ENCODE results near the gene NUP37. TPM values are rescaled to one million over a fixed set of nuclear protein-coding genes. Genes with fewer than 3 reads are reported as not detected.
"Not testable (repeated sequence)": the region's sequence is repeated elsewhere in the genome, so short reads cannot be mapped to it uniquely, and the experiment has no call there.

NUP37 gene, protein sequence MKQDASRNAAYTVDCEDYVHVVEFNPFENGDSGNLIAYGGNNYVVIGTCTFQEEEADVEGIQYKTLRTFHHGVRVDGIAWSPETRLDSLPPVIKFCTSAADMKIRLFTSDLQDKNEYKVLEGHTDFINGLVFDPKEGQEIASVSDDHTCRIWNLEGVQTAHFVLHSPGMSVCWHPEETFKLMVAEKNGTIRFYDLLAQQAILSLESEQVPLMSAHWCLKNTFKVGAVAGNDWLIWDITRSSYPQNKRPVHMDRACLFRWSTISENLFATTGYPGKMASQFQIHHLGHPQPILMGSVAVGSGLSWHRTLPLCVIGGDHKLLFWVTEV
- total RNA-seq (2014; rRNA removed; shearing (Covaris generic); ENCODE audit: low replicate concordance): 77.9 and 187 TPM in 2 replicates

DNA sequence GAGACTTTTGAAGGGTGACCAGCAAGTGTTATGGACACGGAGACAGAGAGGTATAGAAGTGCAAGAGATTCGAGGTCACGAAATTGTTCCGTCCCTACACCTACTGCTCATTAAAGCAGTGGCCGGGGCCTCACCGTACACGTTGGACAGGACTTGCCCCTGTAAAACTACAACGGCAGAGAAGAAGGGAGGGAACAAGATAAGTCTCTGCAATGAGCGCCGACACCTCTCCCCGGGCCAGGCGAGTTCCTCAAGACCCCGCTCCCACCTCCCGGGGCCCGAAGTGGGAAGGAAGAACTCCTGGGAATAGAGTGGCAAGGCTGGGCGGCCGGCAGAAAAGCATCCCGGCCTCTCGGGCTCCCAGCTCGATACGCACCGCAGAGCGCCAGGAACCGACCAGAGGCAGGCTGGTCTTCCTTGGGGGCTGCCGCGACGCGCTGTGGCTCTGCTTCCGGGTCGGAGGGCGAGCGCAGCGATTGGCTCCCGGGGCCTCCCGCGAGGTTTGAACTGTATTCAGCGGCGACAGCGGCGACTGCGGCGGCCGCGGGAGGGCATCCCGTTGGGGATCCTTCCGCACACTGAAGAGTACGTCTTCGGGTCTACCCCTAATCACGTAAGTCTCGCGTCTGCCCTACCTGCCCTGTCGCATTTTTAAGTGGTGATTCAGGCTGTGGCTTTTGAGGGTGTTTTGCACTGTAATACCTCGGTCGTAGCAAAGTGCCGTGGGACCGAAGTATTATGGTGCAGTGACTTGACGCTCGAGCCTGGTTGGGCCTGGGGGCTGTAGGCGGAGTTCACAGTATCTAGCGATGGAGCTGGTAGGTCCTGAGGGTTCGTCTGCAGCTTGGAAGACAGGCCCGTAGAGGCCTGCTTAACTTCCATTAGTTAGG, at the start of gene NUP37, which contains the start of gene PARPBP:
Gene NUP37 (minus strand): TSS at position 441 of the 890 bp plus-strand sequence. CDS start 1,596 bp downstream, outside the sequence.
Gene PARPBP (plus strand): TSS at position 510 of the 890 bp plus-strand sequence. CDS start 3,706 bp downstream, outside the sequence.
- DNase-seq: peak; percentile 91
- Histone ChIP-seq H3K9me3 (no peaks in the 10 kb centered on the region), H3K36me3 (peaks cover 31% of the 10 kb centered on the region), H3K4me3 (peak within 1 kb of the TSS; percentile 94), H3K27me3 (no peaks in the 10 kb centered on the region)

DNA sequence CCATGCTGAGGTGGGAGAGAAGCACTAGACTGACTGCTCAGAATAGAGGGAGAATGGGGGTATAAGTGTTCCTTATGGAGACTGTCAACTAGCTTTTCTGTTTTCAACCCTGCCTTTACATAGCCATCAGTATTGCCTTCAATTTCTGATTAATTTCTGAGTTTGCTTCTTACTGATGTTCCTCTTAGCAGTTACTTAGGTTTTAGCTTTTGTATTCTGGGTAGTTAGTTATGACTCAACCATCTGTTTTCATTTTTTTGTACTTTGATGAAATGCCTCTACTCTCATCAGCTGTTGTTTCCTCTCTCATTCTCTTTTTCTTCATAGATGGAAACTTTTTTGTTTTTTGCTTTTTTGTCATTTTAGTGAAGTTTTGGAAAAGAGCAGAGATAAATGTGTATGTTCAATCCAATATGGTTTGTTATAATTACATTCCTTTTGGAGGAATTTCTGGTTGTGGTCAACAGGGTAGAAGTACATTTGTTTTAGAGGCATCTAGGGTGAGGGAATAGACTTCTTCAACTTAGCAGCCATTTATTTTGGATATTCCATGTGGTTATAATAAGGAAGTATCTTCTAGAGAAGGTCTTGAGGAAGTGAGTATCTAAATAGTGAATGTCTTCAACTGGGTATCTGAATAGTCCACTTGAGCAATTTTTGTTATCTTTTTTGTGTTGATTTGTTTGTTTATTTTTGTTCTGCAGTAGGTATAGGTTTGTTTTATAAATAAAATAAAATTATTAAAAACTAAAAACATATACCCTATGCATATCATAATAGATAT, 48.1 kb upstream of the NUP37 start:
- Histone ChIP-seq H3K36me3 (peaks cover 2% of the 10 kb centered on the region; the same call in 1 of the 2 replicates), H3K27me3 (no peaks in the 10 kb centered on the region), H3K4me3 (no peak overlapping the region), H3K9me3 (no peaks in the 10 kb centered on the region)
- DNase-seq: no peak

DNA sequence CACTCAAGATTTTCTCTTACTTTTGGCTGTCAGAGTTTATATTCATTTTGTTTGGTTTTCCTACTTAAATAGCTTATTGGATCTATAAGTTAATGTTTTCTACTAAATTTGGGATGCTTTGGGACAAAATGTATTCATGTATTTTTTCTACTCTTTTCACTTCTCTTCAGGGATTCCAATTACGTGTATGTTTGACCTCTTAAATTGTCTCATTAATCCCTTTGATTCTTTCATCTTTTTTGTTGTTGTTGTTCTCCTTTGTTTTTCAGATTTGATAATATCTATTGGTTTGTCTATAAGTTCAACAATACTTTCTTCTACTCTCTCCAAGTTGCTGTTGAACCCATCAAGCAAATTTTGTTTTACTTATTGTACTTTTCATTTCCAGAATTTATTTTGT, 43.5 kb upstream of the NUP37 start:
- no peaks in the 10 kb centered on the region for H3K27me3 ChIP-seq
- H3K9me3 ChIP-seq: no peaks in the 10 kb centered on the region
- no peaks in the 10 kb centered on the region for H3K36me3 ChIP-seq
- no peak overlapping the region for H3K4me3 ChIP-seq
- DNase-seq: no peak

DNA sequence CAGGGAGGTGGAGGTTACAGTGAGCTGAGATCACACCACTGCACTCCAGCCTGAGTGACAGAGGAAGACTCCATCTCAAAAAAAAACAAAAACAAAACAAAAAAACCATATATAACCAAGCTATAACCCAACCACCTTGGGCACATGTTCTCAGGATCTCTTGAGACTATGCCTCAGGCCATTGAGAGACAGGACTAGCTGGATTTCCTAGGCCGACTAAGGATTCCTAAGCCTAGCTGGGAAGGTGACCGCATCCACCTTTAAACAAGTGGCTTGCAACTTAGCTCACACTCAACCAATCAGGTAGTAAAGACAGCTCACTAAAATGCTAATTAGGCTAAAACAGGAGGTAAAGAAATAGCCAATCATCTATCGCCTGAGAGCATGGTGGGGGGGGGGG, 35.3 kb upstream of the NUP37 start:
- H3K27me3 ChIP-seq: not testable (repeated sequence)

DNA sequence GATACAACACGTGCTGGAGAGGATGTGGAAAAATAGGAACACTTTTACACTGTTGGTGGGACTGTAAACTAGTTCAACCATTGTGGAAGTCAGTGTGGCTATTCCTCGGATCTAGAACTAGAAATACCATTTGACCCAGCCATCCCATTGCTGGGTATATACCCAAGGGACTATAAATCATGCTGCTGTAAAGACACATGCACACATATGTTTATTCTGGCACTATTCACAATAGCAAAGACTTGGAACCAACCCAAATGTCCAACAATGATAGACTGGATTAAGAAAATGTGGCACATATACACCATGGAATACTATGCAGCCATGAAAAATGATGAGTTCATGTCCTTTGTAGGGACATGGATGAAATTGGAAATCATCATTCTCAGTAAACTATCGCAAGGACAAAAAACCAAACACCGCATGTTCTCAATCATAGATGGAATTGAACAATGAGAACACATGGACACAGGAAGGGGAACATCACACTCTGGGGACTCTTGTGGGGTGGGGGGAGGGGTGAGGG, 27.2 kb upstream of the NUP37 start:
- H3K4me3 ChIP-seq, H3K9me3 ChIP-seq, DNase-seq, H3K27me3 ChIP-seq, H3K36me3 ChIP-seq: not testable (repeated sequence)

More for the DNA sequence above, 35.3 kb upstream of the NUP37 start:
- H3K9me3 ChIP-seq, H3K36me3 ChIP-seq, H3K4me3 ChIP-seq, DNase-seq: not testable (repeated sequence)

DNA sequence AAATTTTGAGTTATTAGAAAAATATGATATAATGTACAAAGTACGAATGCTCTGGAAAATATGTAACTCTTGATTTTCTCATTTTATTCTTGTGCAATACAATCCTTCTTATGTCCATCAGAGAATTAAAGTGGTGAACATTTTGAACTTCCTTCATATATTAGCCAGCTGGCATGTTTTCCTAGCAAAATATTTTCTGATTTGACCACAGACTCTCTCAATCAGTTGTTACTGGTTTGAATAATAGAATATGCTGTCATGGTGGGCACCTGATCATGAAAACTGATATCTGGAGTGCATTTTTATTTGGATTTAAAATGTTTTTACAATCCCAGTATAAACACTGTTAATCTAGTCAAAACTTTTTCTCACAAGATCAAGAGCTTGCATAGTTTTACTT, 24.3 kb upstream of the NUP37 start:
- no peak for DNase-seq
- H3K27me3 ChIP-seq: no peaks in the 10 kb centered on the region
- peaks cover 6% of the 10 kb centered on the region for H3K36me3 ChIP-seq
- no peak overlapping the region for H3K4me3 ChIP-seq
- no peaks in the 10 kb centered on the region; the same call in 1 of the 2 replicates for H3K9me3 ChIP-seq

DNA sequence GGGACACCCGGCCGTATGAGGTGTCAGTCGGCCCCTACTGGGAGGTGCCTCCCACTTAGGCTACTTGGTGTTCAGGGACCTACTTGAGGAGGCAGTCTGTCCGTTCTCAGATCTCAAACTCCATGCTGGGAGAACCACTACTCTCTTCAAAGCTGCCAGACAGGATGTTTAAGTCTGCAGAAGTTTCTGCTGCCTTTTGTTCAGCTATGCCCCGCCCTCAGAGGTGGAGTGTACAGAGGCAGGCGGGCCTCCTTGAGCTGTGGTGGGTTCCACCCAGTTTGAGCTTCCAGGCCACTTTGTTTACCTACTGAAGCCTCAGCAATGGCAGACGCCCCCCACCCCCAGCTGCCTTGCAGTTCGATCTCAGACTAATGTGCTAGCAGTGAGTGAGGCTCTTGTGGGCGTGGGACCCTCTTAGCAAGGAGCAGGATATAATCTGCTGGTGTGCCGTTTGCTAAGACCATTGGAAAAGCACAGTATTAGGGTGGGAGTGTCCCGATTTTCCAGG, 23.0 kb upstream of the NUP37 start:
- not testable (repeated sequence) for H3K4me3 ChIP-seq, H3K36me3 ChIP-seq, H3K9me3 ChIP-seq, H3K27me3 ChIP-seq, DNase-seq

DNA sequence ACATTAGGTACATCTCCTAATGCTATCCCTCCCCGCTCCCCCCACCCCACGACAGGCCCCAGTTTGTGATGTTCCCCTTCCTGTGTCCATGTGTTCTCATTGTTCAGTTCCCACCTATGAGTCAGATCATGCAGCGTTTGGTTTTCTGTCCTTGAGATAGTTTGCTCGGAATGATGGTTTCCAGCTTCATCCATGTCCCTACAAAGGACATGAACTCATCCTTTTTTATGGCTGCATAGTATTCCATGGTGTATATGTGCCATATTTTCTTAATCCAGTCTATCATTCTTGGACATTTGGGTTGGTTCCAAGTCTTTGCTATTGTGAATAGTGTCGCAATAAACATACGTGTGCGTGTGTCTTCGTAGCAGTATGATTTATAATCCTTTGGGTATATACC, 17.7 kb upstream of the NUP37 start:
- H3K4me3 ChIP-seq, H3K36me3 ChIP-seq, H3K9me3 ChIP-seq, DNase-seq, H3K27me3 ChIP-seq: not testable (repeated sequence)

DNA sequence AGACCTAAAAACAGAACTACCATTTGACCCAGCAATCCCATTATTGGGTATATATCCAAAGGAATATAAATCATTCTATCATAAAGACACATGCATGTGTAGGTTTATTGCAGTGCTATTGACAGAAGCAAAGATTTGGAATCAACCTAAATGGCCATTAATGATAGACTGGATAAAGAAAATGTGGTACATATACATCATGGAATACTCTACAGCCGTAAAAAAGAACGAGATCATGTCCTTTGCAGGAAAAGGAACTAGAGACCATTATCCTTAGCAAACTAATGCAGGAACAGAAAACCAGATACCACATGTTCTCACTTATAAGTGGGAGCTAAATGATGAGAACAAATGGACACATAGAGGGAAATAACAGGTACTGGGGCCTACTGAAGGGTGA, 11.5 kb upstream of the NUP37 start:
- not testable (repeated sequence) for DNase-seq, H3K27me3 ChIP-seq, H3K4me3 ChIP-seq, H3K9me3 ChIP-seq
- peaks cover 25% of the 10 kb centered on the region for H3K36me3 ChIP-seq

DNA sequence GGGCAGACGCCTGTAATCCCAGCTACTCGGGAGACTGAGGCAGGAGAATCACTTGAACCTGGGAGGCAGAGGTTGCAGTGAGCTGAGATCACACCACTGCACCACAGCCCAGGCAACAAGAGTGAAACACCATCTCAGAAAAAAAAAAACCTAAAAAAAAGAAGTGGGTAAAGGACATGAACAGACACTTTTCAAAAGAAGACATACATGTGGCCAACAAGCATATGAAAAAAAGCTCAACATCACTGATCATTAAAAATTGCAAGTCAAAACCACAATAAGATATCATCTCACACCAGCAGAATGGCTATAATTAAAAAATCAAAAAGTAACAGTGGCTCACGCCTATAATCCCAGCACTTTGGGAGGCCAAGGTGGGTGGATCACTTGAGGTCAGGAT, 10.8 kb upstream of the NUP37 start:
- DNase-seq, H3K27me3 ChIP-seq, H3K9me3 ChIP-seq, H3K4me3 ChIP-seq: not testable (repeated sequence)
- peaks cover 29% of the 10 kb centered on the region for H3K36me3 ChIP-seq

DNA sequence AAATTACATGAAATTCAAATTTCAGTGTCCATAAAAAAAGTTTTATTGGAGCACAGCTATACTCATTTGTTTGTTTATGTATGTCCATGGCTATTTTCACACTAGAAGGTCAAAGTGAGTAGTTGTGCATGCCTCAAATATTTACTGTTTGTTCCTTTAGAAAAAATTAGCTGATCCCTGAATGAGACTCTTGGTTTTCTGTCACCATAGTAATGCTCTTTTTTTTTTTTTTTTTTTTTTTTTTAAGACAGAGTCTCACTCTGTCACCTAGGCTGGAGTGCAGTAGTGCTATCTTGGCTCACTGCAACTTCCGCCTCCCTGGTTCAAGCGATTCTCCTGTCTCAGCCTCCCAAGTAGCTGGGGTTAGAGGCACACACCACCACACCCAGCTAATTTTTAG, 1.4 kb upstream of the NUP37 start:
- not testable (repeated sequence) for H3K9me3 ChIP-seq, H3K27me3 ChIP-seq, DNase-seq
- Histone ChIP-seq H3K4me3 (peak overlapping the region; percentile 94), H3K36me3 (peaks cover 24% of the 10 kb centered on the region)

DNA sequence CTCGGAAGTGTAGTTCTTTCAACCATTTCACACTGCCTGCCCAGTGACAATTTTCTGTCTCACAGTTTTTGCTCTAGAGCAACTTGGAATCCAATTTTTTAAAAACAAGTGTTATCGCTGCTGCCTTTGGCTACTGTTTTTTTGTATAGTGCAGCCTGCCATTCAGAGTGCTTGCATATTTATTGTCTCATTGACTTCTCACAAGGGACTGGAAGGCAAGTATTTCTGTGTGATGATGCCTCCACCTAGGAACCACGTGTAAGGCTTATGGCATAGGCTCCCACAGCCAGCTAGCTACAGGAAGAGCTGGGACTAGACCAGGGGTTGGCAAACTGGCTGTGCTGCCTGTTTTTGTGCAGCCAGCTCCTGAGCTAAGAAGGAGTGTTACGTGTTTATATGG, 972 bp upstream of the NUP37 start:
- Histone ChIP-seq H3K36me3 (peaks cover 27% of the 10 kb centered on the region), H3K27me3 (no peaks in the 10 kb centered on the region), H3K9me3 (no peaks in the 10 kb centered on the region), H3K4me3 (peak overlapping the region; percentile 94)
- peak; percentile 29 for DNase-seq

DNA sequence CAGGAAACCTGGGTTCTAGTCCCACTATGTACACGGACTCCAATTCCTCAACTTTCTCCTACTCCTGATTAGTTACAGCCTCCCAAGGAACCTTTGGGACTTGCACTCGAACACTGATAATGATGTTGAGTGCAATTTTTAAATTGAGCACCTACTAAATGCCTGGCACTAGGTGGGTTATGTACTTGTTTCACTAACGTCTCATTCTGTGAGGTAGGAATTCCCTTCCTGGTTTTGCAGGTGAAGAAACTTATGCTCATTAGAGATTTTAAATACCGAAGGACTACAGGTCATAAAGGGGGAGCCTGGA, 605 bp upstream of the NUP37 start:
- peak overlapping the region; percentile 94 for H3K4me3 ChIP-seq

DNA sequence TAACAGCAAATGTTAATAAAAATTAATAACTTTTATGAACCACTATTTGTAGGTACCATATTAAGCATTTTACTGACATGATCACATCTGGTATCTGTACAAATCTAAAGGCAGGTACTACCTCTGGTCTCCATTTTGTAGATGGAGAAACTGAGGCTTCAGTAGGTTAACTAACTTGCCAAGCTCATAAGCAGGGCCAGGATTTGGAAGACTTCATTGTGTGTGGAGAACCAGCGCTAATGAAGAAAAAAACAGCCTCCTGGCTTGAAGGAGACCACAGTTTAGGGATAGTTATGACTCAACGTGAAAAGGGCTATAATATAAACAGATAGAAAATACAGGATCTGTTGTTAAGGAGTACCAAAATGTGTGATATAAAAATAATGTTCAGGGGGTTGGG, 1.0 kb downstream of the NUP37 start:
- Histone ChIP-seq H3K4me3 (peak overlapping the region; percentile 94), H3K27me3 (no peaks in the 10 kb centered on the region), H3K36me3 (peaks cover 29% of the 10 kb centered on the region), H3K9me3 (no peaks in the 10 kb centered on the region)
- no peak for DNase-seq

More for the DNA sequence above, 605 bp upstream of the NUP37 start:
- Histone ChIP-seq H3K36me3 (peaks cover 30% of the 10 kb centered on the region), H3K9me3 (no peaks in the 10 kb centered on the region), H3K27me3 (no peaks in the 10 kb centered on the region)
- no peak for DNase-seq

DNA sequence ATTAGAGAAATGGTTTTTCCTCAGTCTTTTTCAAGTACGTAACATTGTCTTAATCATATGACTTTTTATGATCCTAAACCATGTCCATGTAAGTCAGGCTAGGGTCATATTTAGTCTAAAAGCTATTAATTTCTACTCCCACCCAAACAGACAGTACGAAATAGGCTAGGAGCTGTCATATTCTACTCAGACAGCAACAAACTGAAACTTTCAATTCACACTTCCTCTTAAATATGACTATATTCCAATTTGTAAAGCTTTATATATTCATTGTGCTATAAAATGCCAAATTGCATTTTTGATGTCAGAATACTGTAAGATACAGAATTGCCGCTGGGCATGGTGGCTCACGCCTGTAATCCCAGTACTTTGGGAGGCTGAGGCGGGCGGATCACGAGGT, 3.5 kb downstream of the NUP37 start:
- H3K4me3 ChIP-seq: no peak overlapping the region
- DNase-seq: no peak
- no peaks in the 10 kb centered on the region for H3K9me3 ChIP-seq
- H3K36me3 ChIP-seq: peaks cover 29% of the 10 kb centered on the region
- no peaks in the 10 kb centered on the region for H3K27me3 ChIP-seq

DNA sequence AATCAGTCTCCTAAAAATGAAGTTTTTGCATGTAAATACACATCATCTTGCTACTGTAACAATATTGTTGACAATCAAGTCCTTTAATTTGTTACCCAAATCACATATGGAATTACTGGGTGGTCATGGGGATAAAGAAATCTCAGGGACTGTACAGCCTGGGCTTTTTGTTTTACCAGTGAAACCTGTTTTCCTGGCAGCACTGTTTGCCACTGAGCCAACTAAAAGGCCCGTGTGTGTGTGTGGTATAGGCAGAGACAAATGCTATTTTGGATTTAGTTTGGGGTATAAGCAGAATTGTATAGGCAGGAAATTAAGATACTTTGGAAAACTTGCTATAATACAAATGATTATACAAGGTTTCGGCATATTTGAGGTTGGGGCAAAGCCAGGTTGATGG, 5.7 kb downstream of the NUP37 start:
- peaks cover 46% of the 10 kb centered on the region for H3K36me3 ChIP-seq
- H3K4me3 ChIP-seq: no peak overlapping the region
- DNase-seq: no peak
- no peaks in the 10 kb centered on the region for H3K9me3 ChIP-seq
- H3K27me3 ChIP-seq: no peaks in the 10 kb centered on the region
